GM15510 (cell line): ENCODE data around the gene ADAM12.

Experiments
- POLR2A ChIP-seq: IDR thresholded peaks from 3 replicates; pipeline ENCODE4 v1.6.1; 2011; ENCODE audit warnings: borderline replicate concordance; ENCODE audit not compliant: insufficient read length; ENCODE audit errors: extremely low read depth

Gene ADAM12

DNA sequence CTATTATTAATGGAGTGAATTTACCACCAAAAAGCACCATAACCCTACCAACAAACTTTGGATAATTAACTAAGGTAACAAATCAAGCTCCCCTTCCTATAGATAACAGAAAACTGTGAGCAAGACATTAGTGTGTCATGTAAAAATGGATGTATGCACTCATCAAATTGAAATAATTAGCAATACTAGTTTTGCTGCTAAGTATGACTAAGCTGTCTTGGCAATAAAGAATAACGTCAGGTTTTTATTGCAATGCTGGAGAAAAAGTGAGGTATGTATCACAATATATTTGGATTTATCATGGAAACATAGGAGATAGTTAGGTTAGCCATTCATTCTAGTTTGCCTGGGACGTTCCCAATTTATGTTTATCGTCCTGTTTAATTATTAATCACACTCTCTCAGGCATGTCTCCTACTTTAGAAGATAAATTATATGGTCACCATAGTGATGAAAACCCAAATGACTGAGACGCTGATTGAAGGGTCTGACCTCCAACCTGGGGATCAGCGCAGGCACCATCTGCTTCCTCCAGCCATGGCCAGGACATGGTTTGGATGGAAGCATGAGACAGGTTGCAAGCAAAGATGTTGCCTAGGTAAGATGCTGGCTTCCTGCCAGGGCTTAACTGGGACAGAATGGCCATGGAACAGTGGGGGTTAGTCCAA is 366.3 kb downstream of the ADAM12 start:
- TF ChIP-seq POLR2A, result no peak

DNA sequence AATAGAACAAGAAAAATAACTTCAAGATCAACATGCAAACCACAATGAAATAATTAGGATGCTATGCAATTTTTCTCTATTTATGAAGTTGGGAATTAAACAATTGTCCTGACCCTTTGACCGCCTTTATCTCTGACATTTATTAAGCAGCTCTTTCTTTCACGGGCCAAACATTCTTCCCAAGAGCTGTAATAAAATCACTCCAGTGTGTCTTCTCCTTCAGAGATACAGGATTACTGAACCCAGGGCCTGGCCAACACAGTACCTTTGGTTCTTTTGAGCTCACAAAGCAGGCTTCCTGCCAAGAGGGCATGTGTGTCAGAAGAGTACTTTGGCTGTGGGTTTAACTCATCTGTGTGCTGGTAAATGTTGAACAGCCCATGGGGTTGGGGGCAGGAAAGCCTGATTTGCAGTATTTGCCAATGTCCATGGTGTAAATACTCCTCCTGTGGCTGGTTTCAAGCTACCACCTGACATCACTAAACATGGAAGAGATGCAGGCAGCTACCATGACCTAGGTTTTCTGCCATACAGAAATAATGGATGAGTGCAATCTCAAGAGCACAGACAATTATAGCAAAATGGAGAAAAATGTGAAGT is 370.2 kb downstream of the ADAM12 start:
- no peak for TF ChIP-seq POLR2A

GRCh38 chr10:126016882-126017281 is 371.4 kb downstream of the ADAM12 start:
- TF ChIP-seq POLR2A, result no peak

DNA sequence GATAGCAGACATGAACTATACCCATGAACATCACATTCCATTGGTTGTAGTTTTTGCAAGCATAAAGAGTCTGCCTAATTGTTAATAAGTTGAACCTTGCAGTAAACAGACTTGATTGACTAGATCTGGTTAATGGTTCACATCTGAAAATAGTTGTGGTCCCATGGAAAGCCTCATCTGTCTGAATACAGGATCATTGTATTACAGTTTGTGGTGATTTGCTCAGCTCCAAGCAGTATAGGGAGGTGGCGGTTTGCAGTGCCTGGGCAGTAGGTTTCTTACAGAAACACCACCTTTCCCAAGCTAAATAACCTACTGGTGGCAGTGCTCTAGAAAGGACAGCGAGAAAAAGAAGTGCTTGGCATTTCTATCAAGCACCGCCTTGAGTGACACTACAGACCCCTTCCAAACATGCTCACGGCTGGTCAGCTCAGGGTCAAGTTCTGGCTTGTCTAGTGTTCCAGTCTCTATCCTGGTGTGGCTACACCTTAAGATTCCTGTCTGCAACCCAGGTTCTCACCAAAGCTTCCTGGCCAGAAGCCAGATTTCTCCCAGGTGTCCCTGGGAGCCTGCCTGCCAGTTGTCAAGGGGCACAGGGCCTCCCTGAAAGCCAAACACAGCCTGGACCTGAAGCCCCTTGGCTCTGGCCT is 372.0 kb downstream of the ADAM12 start:
- TF ChIP-seq POLR2A, result no peak

- no peak for TF ChIP-seq POLR2A
Observed at GRCh38 chr10:126015413-126015812, 372.9 kb downstream of the ADAM12 start.

DNA sequence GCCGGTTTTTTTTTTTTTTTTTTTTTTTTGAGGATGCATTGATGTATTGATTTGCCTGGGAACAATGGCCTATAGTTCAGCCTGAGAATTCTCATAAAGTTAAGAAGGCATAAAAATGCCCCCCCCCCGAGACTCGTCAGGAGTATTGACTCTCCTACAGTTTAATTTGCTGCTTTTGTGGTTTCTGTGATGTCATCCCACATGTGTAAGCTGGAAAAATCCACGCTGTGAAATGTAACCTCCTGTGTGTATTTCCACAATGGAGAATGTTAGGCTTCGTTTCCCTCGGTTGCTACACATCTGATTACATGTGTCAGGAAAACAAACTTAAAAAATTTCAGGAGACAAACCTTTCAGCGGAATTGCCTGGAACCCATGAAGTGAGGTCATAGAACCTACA is 374.0 kb downstream of the ADAM12 start:
- no peak for TF ChIP-seq POLR2A

- no peak for TF ChIP-seq POLR2A
Observed at GRCh38 chr10:126013489-126014281, 374.6 kb downstream of the ADAM12 start.

GRCh38 chr10:126012485-126012884 is 375.8 kb downstream of the ADAM12 start:
- TF ChIP-seq POLR2A, result no peak

- no peak for TF ChIP-seq POLR2A
Observed at GRCh38 chr10:126011995-126012394, 376.3 kb downstream of the ADAM12 start.

DNA sequence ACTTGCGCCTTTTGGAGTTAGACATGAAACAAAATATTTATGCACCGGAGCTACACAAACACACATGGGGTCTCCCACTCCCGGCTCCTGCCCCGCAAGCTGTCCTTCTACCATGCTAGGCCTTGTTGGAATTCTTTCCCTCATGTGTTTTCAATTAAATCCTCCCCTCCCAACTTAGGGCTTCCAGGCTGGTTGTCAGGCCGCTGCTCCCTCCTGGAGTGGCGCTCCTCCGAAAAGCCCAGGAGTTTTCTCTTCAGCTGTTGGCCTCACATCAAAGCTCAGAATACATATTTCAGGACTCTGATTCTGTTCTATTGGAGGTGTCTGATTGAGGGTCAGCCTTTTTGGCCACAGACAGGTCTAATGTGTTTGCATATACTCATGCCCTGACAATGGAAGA is 378.6 kb downstream of the ADAM12 start:
- TF ChIP-seq POLR2A, result no peak

- no peak for TF ChIP-seq POLR2A
Observed at GRCh38 chr10:126006906-126007305, 381.4 kb downstream of the ADAM12 start.

GRCh38 chr10:126006264-126006663 is 382.0 kb downstream of the ADAM12 start:
- TF ChIP-seq POLR2A, result no peak

DNA sequence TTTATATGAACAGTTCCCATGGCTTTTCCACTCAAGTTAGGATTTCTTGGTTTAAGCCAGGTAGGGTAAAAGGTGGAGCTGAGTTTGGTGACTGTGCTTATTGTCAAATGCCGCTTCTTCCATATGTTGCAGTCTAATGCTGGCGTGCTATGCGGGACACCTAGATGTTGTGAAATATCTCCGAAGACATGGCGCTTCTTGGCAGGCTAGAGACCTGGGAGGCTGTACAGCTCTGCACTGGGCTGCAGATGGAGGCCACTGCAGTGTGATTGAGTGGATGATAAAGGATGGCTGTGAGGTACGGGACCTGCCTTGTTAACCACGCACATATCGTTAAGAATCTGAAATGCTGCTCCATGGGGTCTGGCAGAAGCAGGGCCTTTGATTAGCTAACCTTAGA is 383.5 kb downstream of the ADAM12 start:
- no peak for TF ChIP-seq POLR2A

DNA sequence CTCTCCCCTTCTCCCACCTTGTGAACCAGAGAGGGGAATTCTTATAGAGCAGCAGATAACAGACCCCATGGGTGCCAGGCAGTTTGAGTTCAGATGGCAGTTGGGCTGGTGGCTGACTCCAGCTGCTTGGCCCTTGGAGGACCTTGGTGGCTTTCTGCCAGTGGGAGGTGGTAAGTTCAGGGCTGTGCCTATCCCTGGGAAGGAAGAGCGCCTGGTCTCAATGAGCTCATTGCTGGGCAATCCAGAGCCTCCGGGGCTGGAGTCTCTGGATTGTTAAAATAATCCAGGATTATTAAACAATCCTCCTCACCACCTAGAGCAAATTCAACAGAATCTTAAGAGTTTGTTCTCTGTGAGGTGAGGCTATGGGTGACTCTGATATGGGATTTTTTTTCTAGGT is 386.7 kb downstream of the ADAM12 start:
- no peak for TF ChIP-seq POLR2A

DNA sequence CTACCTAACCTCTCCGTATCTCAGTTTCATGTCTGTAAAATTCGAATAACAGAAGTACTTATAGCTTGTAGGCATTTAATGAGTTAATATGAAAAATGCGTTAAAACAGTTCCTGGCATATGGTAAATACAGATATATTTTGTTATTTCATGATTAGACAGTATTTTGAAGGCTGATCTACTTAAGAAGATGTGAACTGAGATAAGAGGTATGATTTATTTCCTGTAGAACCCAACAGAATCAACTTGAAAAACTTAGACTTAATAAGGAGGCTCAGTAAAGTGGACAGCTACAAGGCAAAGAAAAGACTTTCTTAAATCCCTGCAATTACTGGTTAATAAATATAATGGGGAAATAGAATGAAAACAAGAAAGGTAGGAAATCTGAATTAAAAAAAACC is 388.6 kb downstream of the ADAM12 start:
- no peak for TF ChIP-seq POLR2A

DNA sequence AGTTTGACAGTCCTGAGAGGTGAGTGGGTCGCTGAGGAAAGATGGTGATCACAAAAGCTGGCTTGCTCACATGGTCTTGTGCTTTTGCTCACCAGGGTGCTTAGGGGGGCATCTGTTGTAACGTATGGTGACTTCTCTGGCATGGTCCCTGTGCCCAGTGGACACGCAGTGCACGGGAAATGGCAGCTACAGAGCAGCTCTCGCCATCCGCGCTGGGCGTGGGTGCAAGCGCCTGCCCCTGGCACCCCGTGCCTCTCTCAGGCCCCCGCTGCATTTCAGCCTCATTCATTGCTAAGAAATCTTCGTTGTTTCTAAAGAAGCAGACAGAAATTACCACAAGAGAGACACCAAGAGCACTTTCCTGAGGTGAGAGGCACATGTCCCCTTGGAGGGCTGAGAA is 390.7 kb downstream of the ADAM12 start:
- TF ChIP-seq POLR2A, result no peak

GRCh38 chr10:125995726-125996304 is 392.5 kb downstream of the ADAM12 start:
- no peak for TF ChIP-seq POLR2A
